IMR-90 (cell line): Measurements from ENCODE around the gene PRM3. TPM values are rescaled to one million over a fixed set of nuclear protein-coding genes. Genes with fewer than 3 reads are reported as not detected.

ENCODE experiments used
- ATAC-seq: fragments of 200-7000 bp; cut with Tn5 transposase; 2 replicates; pipeline ENCODE4 v1.9.1; 2020; ENCODE audit warnings: low read depth, mild to moderate bottlenecking, moderate library complexity
- BruUV-seq: library from RNA; stranded (reverse); fragments of 400-500 nt; replicated peaks from 2 replicates; lab custom pipeline; 2021; lab: Mats Ljungman, UMichigan
- CTCF ChIA-PET: fragments of 300-600 bp; formaldehyde crosslinking; extraction: SDS; loops from one replicate; lab custom pipeline; 2021; ENCODE audit warnings: antibody characterized with exemption; lab: Yijun Ruan, JAX
- POLR2A ChIA-PET: fragments of 300-600 bp; sonication (Branson Sonifier 250); formaldehyde crosslinking; loops from one replicate; lab custom pipeline; 2022; ENCODE audit warnings: antibody characterized with exemption; ENCODE audit not compliant: unreplicated experiment; lab: Charles Lee
- DNase-seq: peaks from one replicate; pipeline ENCODE4 v3.0.0; 2013
- H2AFZ ChIP-seq: replicated peaks from 2 replicates; pipeline ENCODE3; 2013; ENCODE audit warnings: low read length, mild to moderate bottlenecking; ENCODE audit not compliant: poor library complexity
- H2AK5ac ChIP-seq: 2 replicates; pipeline ENCODE4 v1.6.1; 2013; ENCODE audit warnings: low read depth, low read length, inconsistent platforms
- H2AK9ac ChIP-seq: replicated peaks from 2 replicates; pipeline ENCODE3; 2013; ENCODE audit warnings: mild to moderate bottlenecking, low read depth, low read length, moderate library complexity; ENCODE audit not compliant: poor library complexity
- H2BK120ac ChIP-seq: 2 replicates; pipeline ENCODE4 v1.6.1; 2013; ENCODE audit warnings: low read depth, low read length, inconsistent platforms
- H2BK15ac ChIP-seq: 3 replicates; pipeline ENCODE4 v1.6.1; 2013; ENCODE audit warnings: low read depth, low read length, inconsistent platforms
- H2BK20ac ChIP-seq: 2 replicates; pipeline ENCODE4 v1.6.1; 2013; ENCODE audit warnings: low read depth, mild to moderate bottlenecking, inconsistent platforms, low read length, moderate library complexity
- H2BK5ac ChIP-seq: 2 replicates; pipeline ENCODE4 v1.6.1; 2013; ENCODE audit warnings: mild to moderate bottlenecking, low read depth, low read length, inconsistent platforms; ENCODE audit not compliant: poor library complexity, severe bottlenecking
- H3K14ac ChIP-seq: replicated peaks from 2 replicates; pipeline ENCODE4 v1.6.1; 2013; ENCODE audit warnings: low read depth, low read length, inconsistent platforms
- H3K18ac ChIP-seq: 2 replicates; pipeline ENCODE4 v1.6.1; 2013; ENCODE audit warnings: low read depth, low read length, control low read depth
- H3K23ac ChIP-seq: 2 replicates; pipeline ENCODE4 v1.6.1; 2013; ENCODE audit warnings: low read depth, low read length, inconsistent platforms
- H3K27ac ChIP-seq: 2 replicates; pipeline ENCODE4 v1.5.1; 2013; ENCODE audit warnings: mild to moderate bottlenecking, control low read depth, low read length; ENCODE audit not compliant: insufficient read depth
- H3K27me3 ChIP-seq: 2 replicates; pipeline ENCODE4 v1.6.1; 2013; ENCODE audit warnings: low read length; ENCODE audit not compliant: control insufficient read depth, insufficient read depth
- H3K36me3 ChIP-seq: 2 replicates; pipeline ENCODE4 v1.6.1; 2013; ENCODE audit warnings: low read length, mixed read lengths; ENCODE audit not compliant: control insufficient read depth, insufficient read depth
- H3K4ac ChIP-seq: 2 replicates; pipeline ENCODE4 v1.6.1; 2013; ENCODE audit warnings: low read depth, low read length, inconsistent platforms
- H3K4me1 ChIP-seq: 2 replicates; pipeline ENCODE4 v1.6.1; 2013; ENCODE audit warnings: low read length, mixed read lengths; ENCODE audit not compliant: control insufficient read depth, insufficient read depth
- H3K4me2 ChIP-seq: 2 replicates; pipeline ENCODE4 v1.6.1; 2013; ENCODE audit warnings: low read depth, mild to moderate bottlenecking, control low read depth, low read length, moderate library complexity
- H3K4me3 ChIP-seq: 2 replicates; pipeline ENCODE4 v1.5.1; 2013; ENCODE audit warnings: low read depth, mild to moderate bottlenecking, control low read depth, low read length, moderate library complexity; ENCODE audit not compliant: insufficient read depth
- H3K56ac ChIP-seq: 2 replicates; pipeline ENCODE4 v1.6.1; 2013; ENCODE audit warnings: low read length, inconsistent platforms; ENCODE audit not compliant: insufficient read depth; ENCODE audit errors: extremely low read depth
- H3K79me1 ChIP-seq, 2 experiments: 2 replicates each; pipeline ENCODE4 v1.6.1; 2013; ENCODE audit warnings: low read length in 2 of 2, inconsistent platforms in 1 of 2, low read depth in 1 of 2
- H3K9ac ChIP-seq: 2 replicates; pipeline ENCODE4 v1.6.1; 2013; ENCODE audit warnings: low read depth, low read length, control low read depth
- H3K9me1 ChIP-seq: 2 replicates; pipeline ENCODE4 v1.6.1; 2013; ENCODE audit warnings: low read length, inconsistent platforms; ENCODE audit not compliant: insufficient read depth
- H3K9me3 ChIP-seq: 2 replicates; pipeline ENCODE4 v1.6.1; 2013; ENCODE audit warnings: low read length; ENCODE audit not compliant: control insufficient read depth, insufficient read depth
- H4K20me1 ChIP-seq: 2 replicates; pipeline ENCODE4 v1.6.1; 2013; ENCODE audit warnings: low read length, inconsistent platforms; ENCODE audit not compliant: insufficient read depth
- H4K5ac ChIP-seq: 2 replicates; pipeline ENCODE4 v1.6.1; 2013; ENCODE audit warnings: mild to moderate bottlenecking, low read depth, low read length, control low read depth
- H4K8ac ChIP-seq, 2 experiments: 2 replicates each; pipeline ENCODE4 v1.6.1; 2013; ENCODE audit warnings: low read depth in 2 of 2, low read length in 2 of 2, control low read depth in 1 of 2, inconsistent platforms in 1 of 2
- H4K91ac ChIP-seq: 2 replicates; pipeline ENCODE4 v1.6.1; 2013; ENCODE audit warnings: low read depth, low read length, inconsistent platforms; ENCODE audit not compliant: insufficient read depth
- BHLHE40 ChIP-seq: fragments of 150-350 bp; IDR thresholded peaks from 2 replicates; pipeline ENCODE4 v1.6.1; 2016; ENCODE audit warnings: mild to moderate bottlenecking, low read depth, low read length
- CEBPB ChIP-seq: IDR thresholded peaks from 2 replicates; pipeline ENCODE4 v1.6.1; 2012; ENCODE audit warnings: low read depth, low read length, improper control_type of control experiment
- CHD1 ChIP-seq: IDR thresholded peaks from 2 replicates; pipeline ENCODE4 v1.6.1; 2012; ENCODE audit warnings: low read depth, low read length, improper control_type of control experiment
- CTCF ChIP-seq: conservative IDR thresholded peaks from 2 replicates; pipeline ENCODE4 v1.5.1; 2012; ENCODE audit warnings: mild to moderate bottlenecking, low read depth, low read length, improper control_type of control experiment
- ELK1 ChIP-seq: fragments of 150-350 bp; IDR thresholded peaks from 2 replicates; pipeline ENCODE4 v1.6.1; 2016; ENCODE audit warnings: low read depth, mild to moderate bottlenecking, low read length, moderate library complexity, borderline replicate concordance
- POLR2A ChIP-seq: IDR thresholded peaks from 2 replicates; pipeline ENCODE4 v1.6.1; 2012; ENCODE audit warnings: mild to moderate bottlenecking, low read depth, low read length
- RCOR1 ChIP-seq: IDR thresholded peaks from 2 replicates; pipeline ENCODE4 v1.6.1; 2012; ENCODE audit warnings: mild to moderate bottlenecking, low read length, improper control_type of control experiment; ENCODE audit not compliant: insufficient replicate concordance
- SMC3 ChIP-seq: fragments of 150-350 bp; IDR thresholded peaks from 2 replicates; pipeline ENCODE4 v1.6.1; 2016; ENCODE audit warnings: low read depth, mild to moderate bottlenecking, antibody characterized with exemption, low read length, moderate library complexity
- WGBS, 2 experiments: methylation state at CpG; one replicate each; pipeline versions ENCODE4 v1.1.5 to v1.1.7; 2013; ENCODE audit warnings: missing lambda C conversion rate in 2 of 2; ENCODE audit not compliant: insufficient read length in 1 of 2; ENCODE audit errors: extremely low coverage in 2 of 2; 5-methylcytosine and 5-hydroxymethylcytosine counted together
- dilution Hi-C: fragments of 300-500 bp; cut with HindIII; formaldehyde crosslinking; loops from one replicate; pipeline ENCODE4 v1.14.3; 2018; ENCODE audit warnings: low sequenced_read_pairs; ENCODE audit not compliant: unreplicated experiment
- in situ Hi-C: fragments of 300-500 bp; cut with MboI; formaldehyde crosslinking; loops from 3 replicates; pipeline ENCODE4 v1.14.3; 2019; ENCODE audit warnings: low sequenced_read_pairs, inconsistent platforms, mixed read lengths
- intact Hi-C: fragments of 100-400 bp; cut with micrococcal nuclease; formaldehyde crosslinking; loops from 2 replicates; pipeline ENCODE4 v1.10.0; 2022
- polyA plus RNA-seq, 3 experiments: library from polyadenylated mRNA; depleted of rRNA; stranded (reverse); fragments of >200 nt; gene quantifications; 2 replicates each; pipeline ENCODE4 v1.2.3, GENCODE V29; 2012; ENCODE audit warnings: low replicate concordance in 1 of 3
- total RNA-seq: library from RNA; depleted of rRNA; stranded (reverse); fragments of >200 nt; gene quantifications from 2 replicates; pipeline ENCODE4 v1.2.3, GENCODE V29; 2012

The PRM3 gene
- total and polyA plus RNA-seq, 2 of the 4 experiments (the other 2 are of a cell fraction) = not detected

- no TSS peak for BruUV-seq
- H2AK5ac ChIP-seq = 0 out of 2 replicates have a peak overlapping the region, but pooled peaks have one; percentile 22
- DNase-seq (no peak), ATAC-seq (no peak)
- H3K79me1 ChIP-seq = no peaks in the 10 kb centered on the region
- H3K4me3 ChIP-seq = no peak overlapping the region
- H3K27ac ChIP-seq = no peak overlapping the region
- no peak overlapping the region for H2BK5ac ChIP-seq
- no peak overlapping the region for H2BK120ac ChIP-seq
- no peak overlapping the region for H3K56ac ChIP-seq
- no peaks in the 10 kb centered on the region for H3K36me3 ChIP-seq
- H4K20me1 ChIP-seq = no peaks in the 10 kb centered on the region
- 0 out of 2 replicates have a peak, but pooled peaks cover 5% of the 10 kb centered on the region for H3K9me1 ChIP-seq
- TF ChIP-seq RCOR1 (no peak), POLR2A (no peak), CHD1 (no peak), CEBPB (no peak), CTCF (no peak), SMC3 (no peak), ELK1 (no peak), BHLHE40 (no peak)
- H3K27me3 ChIP-seq = no peaks in the 10 kb centered on the region
- H3K18ac ChIP-seq = no peak overlapping the region
- no peak overlapping the region for H3K23ac ChIP-seq
- no peak overlapping the region for H2BK20ac ChIP-seq
- no peak overlapping the region for H3K14ac ChIP-seq
- no peak overlapping the region for H3K9ac ChIP-seq
- in situ Hi-C loops (no loop called here), dilution Hi-C loops (no loop called here), intact Hi-C loops (no loop called here)
- H4K5ac ChIP-seq = no peak overlapping the region
- ChIA-PET POLR2A (no interaction called here), CTCF (interaction anchor here (1.7 kb wide), 1 partner anchor 9 kb away, joined by 6 read pairs; no protein-coding TSS in a partner anchor)
- no peak overlapping the region for H2BK15ac ChIP-seq
- H4K91ac ChIP-seq = no peak overlapping the region
- H3K4me1 ChIP-seq = peaks cover 5% of the 10 kb centered on the region
- H2AK9ac ChIP-seq = no peak overlapping the region
- no CpG with 5 or more reads among the region's 10 CpGs for WGBS, 2 experiments
- H4K8ac ChIP-seq = no peak overlapping the region
- no peak overlapping the region for H3K4me2 ChIP-seq
- H3K9me3 ChIP-seq = no peaks in the 10 kb centered on the region
- no peak overlapping the region for H2AFZ ChIP-seq
- H3K4ac ChIP-seq = no peak overlapping the region
These were observed 46.7 kb upstream of the PRM3 start for GRCh38 chr16:11320170-11320569.
